Measurements from ENCODE around the gene ANKRD35. TPM values are rescaled to one million over a fixed set of nuclear protein-coding genes. Genes with fewer than 3 reads are reported as not detected.

Gene ANKRD35
- total and polyA plus RNA-seq, 10 of the 15 experiments (the other 5 are each of a cell fraction or from before 2014, with no cell fraction given), result 0.01 to 0.08 TPM; not detected in 8

- no peak for TF ChIP-seq ZNF687 (IDR thresholded peaks at IDR 0.05)
Observed at GRCh38 chr1:145908653-145909052, 23.0 kb upstream of the ANKRD35 start (continued).

GRCh38 chr1:145906954-145907753 is 21.5 kb upstream of the ANKRD35 start:
- SMC1A ChIA-PET (ENCODE audit: uncharacterized antibody, unreplicated experiment), result interaction anchor here (1.0 to 1.5 kb wide), 2 partner anchors 15 to 60 kb away, joined by 3 to 4 read pairs; no protein-coding TSS in a partner anchor
- intact Hi-C loops (cut with micrococcal nuclease; ENCODE audit: unreplicated experiment), result no loop called here
- no peak overlapping the region for H3K9ac ChIP-seq (ENCODE audit: control insufficient read depth, insufficient read depth, low read length)
- no peak overlapping the region for H3K4me2 ChIP-seq (ENCODE audit: control insufficient read depth, insufficient read depth)
- POLR2A ChIA-PET, result interaction anchor here (0.7 to 2.9 kb wide), 2 partner anchors 27 to 48 kb away, joined by 4 to 9 read pairs; partner anchors contain the start of gene PIAS3
- H3K27ac ChIP-seq (ENCODE audit: control insufficient read depth, insufficient read depth), result no peak overlapping the region
- H2AFZ ChIP-seq (ENCODE audit: control insufficient read depth, low read depth, low read length), result no peak overlapping the region
- BruUV-seq (replicated peaks), result no TSS peak
- H3K4me1 ChIP-seq (ENCODE audit: control insufficient read depth, insufficient read depth, low read length), result peaks cover 2% of the 10 kb centered on the region; the same call in 1 of the 2 replicates
- ATAC-seq (no peak), DNase-seq (ENCODE audit: low read depth, low spot score) (no peak), FAIRE-seq (no peak)
- H3K79me2 ChIP-seq (ENCODE audit: control insufficient read depth, insufficient read depth, low read length), result no peaks in the 10 kb centered on the region
- in situ Hi-C loops (cut with MboI), result no loop called here
- H3K9me3 ChIP-seq (replicated peaks; ENCODE audit: control insufficient read depth, insufficient read depth, low read length), result no peaks in the 10 kb centered on the region
- CTCF ChIA-PET, result interaction anchor here (1.1 to 8.0 kb wide), 9 partner anchors 9 to 94 kb away, joined by 3 to 80 read pairs (median 4); partner anchors contain the start of genes ANKRD34A, NUDT17, PIAS3 and POLR3GL
- no peaks in the 10 kb centered on the region for H4K20me1 ChIP-seq (ENCODE audit: control insufficient read depth, insufficient read depth)
- H3K36me3 ChIP-seq (ENCODE audit: control insufficient read depth in 2 of 2, insufficient read depth in 2 of 2, low read length in 1 of 2), result no peaks in the 10 kb centered on the region; a peak in 2 of 4 replicates
- RAD21 ChIA-PET (ENCODE audit: unreplicated experiment), result no interaction called here
- 92% methylated on average over 10 of the region's 10 CpGs for WGBS (ENCODE audit: insufficient coverage, insufficient replicate concordance, low lambda C conversion rate, missing lambda C conversion rate)
- no peaks in the 10 kb centered on the region for H3K27me3 ChIP-seq (replicated peaks in 1 of 2; ENCODE audit: control insufficient read depth in 2 of 2, insufficient read depth in 2 of 2, low read length in 1 of 2)
- H3K4me3 ChIP-seq, result no peak overlapping the region
- TF ChIP-seq IRF3 (IDR thresholded peaks at IDR 0.05), result no peak
- no peak for TF ChIP-seq MYC (IDR thresholded peaks at IDR 0.05; ENCODE audit: insufficient read depth, insufficient read length, insufficient replicate concordance, low read length, severe bottlenecking)
- no peak for TF ChIP-seq EP300 (IDR thresholded peaks at IDR 0.05; ENCODE audit: borderline replicate concordance in 1 of 2, control insufficient read depth in 1 of 2, low read depth in 2 of 2, low read length in 2 of 2)
- TF ChIP-seq RCOR1 (conservative IDR thresholded peaks at IDR 0.05; ENCODE audit: low read depth, low read length), result no peak
- TF ChIP-seq NFYB (IDR thresholded peaks at IDR 0.05; ENCODE audit: insufficient read depth, low read depth, low read length), result no peak
- TF ChIP-seq CEBPZ (IDR thresholded peaks at IDR 0.05; ENCODE audit: low read depth, low read length), result no peak
- no peak for TF ChIP-seq MTA3 (IDR thresholded peaks at IDR 0.05; ENCODE audit: borderline replicate concordance, low read length)
- no peak for TF ChIP-seq YBX1 (IDR thresholded peaks at IDR 0.05)
- no peak for TF ChIP-seq CBFB (IDR thresholded peaks at IDR 0.05; ENCODE audit: low read depth)
- TF ChIP-seq STAT1 (conservative IDR thresholded peaks at IDR 0.05), result no peak
- TF ChIP-seq ZNF384 (IDR thresholded peaks at IDR 0.05; ENCODE audit: borderline replicate concordance, low read depth, low read length), result no peak

Data from GM12878 (cell line).